GM12801 (cell line): Measurements from ENCODE around the gene MYOZ3.

Experiments
- TF ChIP-seq, protein P1 (sequence below): IDR thresholded peaks from one replicate; pipeline ENCODE4 v1.5.1; 2011; ENCODE audit warnings: control low read depth; ENCODE audit not compliant: insufficient read length; ENCODE audit errors: extremely low read depth

MYOZ3 gene

DNA sequence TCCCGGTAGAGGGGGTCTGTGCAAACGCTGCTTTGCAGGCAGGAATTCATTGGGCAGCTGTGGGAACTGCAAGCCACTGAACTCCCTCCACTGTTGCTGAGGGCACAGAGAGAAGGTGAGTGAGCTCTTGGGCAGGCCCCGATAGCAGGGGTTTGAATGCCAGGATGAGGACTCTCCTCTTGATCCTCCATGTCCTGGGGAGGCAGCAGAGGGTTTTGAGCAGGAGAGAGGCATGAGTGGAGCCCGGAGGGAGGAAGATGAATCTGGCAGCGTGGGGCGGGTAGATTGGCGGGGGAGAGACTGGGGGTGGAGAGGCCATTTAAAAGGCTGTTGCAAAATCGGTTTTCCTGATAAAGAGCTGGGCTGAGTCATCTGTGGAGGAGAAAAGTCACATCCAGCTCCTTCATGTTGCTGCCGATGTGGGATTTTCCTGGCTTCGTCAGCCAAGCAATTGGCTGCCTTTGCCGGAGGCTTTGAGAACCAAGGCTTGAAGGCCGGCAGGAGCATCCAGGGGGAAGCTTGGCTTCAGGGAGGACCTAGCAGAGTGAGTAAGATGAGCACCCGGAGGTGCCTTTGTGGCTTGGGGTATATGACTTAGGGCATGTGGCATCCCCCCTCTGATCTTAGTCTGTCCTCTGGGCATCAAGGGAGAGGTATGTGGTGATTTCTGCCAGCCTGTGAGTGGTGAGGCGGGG, 20.6 kb upstream of the MYOZ3 start, which contains the start of gene SYNPO:
TSS of gene SYNPO (plus strand) at position 350 of the 695 bp plus-strand sequence. CDS start 7,616 bp downstream, outside the sequence.
- TF ChIP-seq, protein P1, sequence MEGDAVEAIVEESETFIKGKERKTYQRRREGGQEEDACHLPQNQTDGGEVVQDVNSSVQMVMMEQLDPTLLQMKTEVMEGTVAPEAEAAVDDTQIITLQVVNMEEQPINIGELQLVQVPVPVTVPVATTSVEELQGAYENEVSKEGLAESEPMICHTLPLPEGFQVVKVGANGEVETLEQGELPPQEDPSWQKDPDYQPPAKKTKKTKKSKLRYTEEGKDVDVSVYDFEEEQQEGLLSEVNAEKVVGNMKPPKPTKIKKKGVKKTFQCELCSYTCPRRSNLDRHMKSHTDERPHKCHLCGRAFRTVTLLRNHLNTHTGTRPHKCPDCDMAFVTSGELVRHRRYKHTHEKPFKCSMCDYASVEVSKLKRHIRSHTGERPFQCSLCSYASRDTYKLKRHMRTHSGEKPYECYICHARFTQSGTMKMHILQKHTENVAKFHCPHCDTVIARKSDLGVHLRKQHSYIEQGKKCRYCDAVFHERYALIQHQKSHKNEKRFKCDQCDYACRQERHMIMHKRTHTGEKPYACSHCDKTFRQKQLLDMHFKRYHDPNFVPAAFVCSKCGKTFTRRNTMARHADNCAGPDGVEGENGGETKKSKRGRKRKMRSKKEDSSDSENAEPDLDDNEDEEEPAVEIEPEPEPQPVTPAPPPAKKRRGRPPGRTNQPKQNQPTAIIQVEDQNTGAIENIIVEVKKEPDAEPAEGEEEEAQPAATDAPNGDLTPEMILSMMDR: no peak

DNA sequence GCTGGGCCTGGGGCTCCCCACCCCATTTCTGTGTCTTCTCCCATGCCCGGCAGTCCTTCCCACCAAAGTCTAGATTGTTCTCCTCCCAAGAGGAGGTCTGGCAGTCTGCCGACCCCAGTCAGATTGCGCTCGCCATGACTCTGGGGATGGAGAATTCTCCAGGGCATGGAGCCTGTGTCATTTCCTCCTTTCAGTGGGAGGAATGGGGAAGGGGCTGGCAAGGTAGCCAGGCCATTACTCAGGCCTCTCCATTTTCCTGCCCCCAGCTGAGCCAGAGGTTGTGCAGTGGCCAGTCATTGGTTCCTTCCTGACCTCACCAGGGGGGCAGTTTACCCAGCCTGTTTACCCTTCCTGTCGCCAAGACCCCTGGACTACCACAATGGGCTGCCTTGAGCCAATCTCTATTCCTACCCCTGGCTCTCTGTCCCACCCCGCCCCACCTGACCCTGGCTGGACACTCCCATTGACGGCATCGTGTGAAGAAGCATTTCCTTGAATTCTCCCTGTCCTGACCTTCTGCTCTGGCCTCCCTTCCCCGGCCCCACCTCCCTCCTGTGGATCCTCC, 20.0 kb upstream of the MYOZ3 start:
- TF ChIP-seq, protein P1: no peak

DNA sequence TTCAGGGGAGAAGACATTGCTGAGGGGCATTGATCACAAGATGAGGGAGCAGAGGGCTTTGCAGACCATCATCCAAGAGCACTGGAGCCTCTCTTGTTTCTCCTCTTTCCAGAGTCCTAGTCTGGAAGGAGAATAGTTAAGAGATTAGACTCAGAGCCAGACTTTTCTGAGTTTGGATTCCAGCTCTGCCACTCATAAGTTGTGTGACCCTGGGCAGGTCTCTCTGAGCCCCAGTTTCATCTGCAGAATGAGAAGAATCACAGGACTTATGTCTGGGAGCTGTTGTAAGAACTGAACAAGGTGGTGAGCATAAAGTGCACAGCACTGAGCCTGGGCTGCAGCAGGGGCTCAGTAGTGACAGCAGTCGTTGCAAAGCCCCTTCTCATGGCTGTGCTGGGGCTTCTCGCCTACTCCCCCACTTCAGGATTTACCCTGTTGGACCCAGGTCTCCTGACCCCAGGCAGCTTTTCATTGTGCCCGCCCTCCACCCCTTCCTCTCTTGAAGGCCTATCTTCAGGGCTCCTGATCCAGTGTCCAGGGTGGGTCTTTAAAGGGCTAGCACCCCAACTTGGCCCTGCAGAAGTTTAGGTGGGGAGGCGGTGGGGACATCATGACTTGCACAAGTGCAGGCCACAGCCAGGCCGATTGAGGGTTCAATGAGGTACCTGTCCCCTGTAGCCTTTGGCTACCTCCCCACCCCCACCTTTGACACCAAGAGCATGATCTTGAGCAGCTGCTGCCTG, 19.1 kb upstream of the MYOZ3 start:
- TF ChIP-seq, protein P1: no peak

DNA sequence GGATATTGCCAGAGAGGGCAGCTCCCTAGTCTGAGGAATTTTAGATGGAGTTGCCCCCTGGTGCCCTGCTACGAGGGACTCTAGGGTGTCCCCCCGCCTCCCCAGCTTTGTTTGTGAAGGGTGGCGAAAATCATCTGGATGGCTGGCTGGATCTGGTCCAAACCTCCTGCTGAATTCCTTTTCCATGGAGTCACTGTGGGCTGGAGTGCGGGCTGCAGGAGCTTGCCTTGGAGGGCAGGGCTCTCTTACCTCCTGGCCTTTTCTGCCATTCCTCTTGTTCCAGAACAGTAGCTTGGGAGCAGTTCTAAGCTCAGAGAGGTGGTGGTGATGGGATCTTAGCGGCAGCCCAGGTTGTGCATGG, 18.5 kb upstream of the MYOZ3 start:
- TF ChIP-seq, protein P1: no peak

DNA sequence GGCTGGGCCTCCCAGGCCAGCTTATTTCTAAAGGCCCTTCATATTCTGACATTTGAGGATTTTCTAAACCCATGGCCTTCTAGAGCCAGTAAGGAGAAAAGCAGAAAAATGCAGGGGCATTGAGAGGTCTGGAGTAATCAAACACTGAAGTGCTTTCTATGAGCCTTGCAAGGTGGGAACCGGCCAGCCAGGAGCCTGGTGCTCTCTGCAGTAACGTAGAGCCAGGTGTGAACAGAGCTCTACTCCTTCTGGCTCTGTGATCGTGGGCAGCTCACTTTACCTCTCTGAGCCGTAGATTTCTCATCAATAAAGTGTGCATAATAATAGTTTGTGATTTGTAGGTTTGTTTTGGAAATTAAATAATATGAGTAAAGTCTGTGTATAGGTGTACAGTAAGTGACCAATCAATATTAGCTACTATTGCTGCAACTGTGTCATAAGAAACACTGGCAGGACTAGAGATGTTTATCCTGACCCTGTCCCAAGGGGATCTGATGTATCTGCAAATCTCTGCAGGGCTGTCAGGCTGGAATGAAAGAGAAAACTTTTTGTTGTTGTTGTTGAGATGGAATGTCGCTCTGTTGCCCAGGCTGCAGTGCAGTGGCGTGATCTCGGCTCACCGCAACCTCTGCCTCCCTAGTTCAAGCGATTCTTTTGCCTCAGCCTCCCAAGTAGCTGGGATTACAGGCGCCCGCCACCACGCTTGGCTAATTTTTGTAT, 17.9 kb upstream of the MYOZ3 start:
- TF ChIP-seq, protein P1: no peak

DNA sequence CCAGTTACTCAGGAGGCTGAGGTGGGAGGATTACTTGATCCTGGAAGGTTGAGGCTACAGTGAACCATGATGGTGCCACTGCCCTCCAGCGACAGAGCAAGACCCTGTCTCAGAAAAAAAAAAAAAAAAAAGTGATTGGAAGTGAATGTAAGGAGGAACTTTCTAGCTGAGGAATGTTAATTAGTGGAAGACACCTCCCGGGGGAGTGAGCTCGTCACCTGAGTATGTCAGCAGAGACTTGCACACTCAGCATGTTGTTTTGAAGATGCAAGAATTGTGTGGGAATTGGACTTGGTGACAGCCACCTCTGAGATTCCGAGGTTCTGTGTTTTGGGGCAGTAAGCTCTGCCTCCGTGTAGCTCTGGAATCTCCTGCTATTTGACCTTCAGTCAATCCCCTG, 17.0 kb upstream of the MYOZ3 start:
- TF ChIP-seq, protein P1: no peak

DNA sequence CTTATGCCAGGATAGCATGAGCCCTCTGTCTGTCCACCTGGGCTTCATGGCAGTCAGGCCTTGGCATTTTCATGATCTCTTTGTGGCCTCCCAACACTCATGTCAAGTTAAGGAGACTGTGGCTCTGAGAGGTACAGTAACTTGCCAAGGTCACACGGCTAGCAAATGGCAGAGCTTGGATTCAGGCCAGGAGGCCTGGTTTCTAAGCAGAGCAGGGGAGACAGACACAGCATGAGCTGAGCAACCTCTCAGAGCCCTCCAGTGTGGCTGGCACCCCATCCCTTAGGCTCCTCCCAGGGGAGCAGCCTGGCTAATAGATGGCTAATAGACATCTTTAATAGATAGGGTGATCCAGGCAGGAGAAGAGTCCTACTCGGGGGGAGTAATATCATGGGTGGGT, 16.5 kb upstream of the MYOZ3 start:
- TF ChIP-seq, protein P1: no peak
